HCT116 (cell line): ENCODE results near the gene KRT73.

Source experiments
- CBX3 ChIP-seq: IDR thresholded peaks from 2 replicates; pipeline ENCODE4 v1.6.1; 2012; ENCODE audit warnings: low read depth
- CEBPB ChIP-seq: IDR thresholded peaks from 2 replicates; pipeline ENCODE4 v1.6.1; 2012; ENCODE audit warnings: low read depth
- EZH2 ChIP-seq: fragments of 200-600 bp; sonication (generic); IDR thresholded peaks from 2 replicates; pipeline ENCODE4 v1.6.1; 2017; ENCODE audit warnings: antibody characterized with exemption, mixed run types
- EZH2phosphoT487 ChIP-seq: fragments of 200-600 bp; IDR thresholded peaks from 2 replicates; pipeline ENCODE4 v1.6.1; 2018; ENCODE audit warnings: antibody characterized with exemption, borderline replicate concordance
- MAX ChIP-seq: IDR thresholded peaks from 2 replicates; pipeline ENCODE4 v1.6.1; 2012
- POLR2A ChIP-seq: IDR thresholded peaks from 2 replicates; pipeline ENCODE4 v1.7.0; 2011; ENCODE audit warnings: borderline replicate concordance; ENCODE audit not compliant: insufficient read depth, insufficient read length; ENCODE audit errors: extremely low read depth
- POLR2AphosphoS5 ChIP-seq: IDR thresholded peaks from 2 replicates; pipeline ENCODE4 v1.6.1; 2011; ENCODE audit warnings: mild to moderate bottlenecking, low read depth, low read length, moderate library complexity
- SIN3A ChIP-seq: IDR thresholded peaks from 2 replicates; pipeline ENCODE4 v1.6.1; 2012; ENCODE audit warnings: low read depth
- SP1 ChIP-seq: IDR thresholded peaks from 2 replicates; pipeline ENCODE4 v1.6.1; 2012; ENCODE audit warnings: low read depth
- SRF ChIP-seq: IDR thresholded peaks from 2 replicates; pipeline ENCODE4 v1.6.1; 2012; ENCODE audit warnings: low read depth
- ZBTB33 ChIP-seq: IDR thresholded peaks from 2 replicates; pipeline ENCODE4 v1.6.1; 2011; ENCODE audit warnings: mild to moderate bottlenecking, low read length, moderate library complexity; ENCODE audit not compliant: insufficient replicate concordance; ENCODE audit errors: extremely low read depth
- TF ChIP-seq, protein P1 (sequence below), 3 experiments: fragments of 200-600 bp in 1 of 3; sonication (generic) in 1 of 3; IDR thresholded peaks in 2 of 3; conservative IDR thresholded peaks in 1 of 3; 2 replicates each; pipeline ENCODE4 v1.5.1; 2012 to 2017; ENCODE audit warnings: low read depth in 2 of 3, low read length in 2 of 3, antibody characterized with exemption in 1 of 3, borderline replicate concordance in 1 of 3, control low read depth in 1 of 3, mild to moderate bottlenecking in 1 of 3, mixed read lengths in 1 of 3, mixed run types in 1 of 3, moderate library complexity in 1 of 3; ENCODE audit not compliant: insufficient read depth in 1 of 3
- TF ChIP-seq, protein P2 (sequence below): IDR thresholded peaks from 2 replicates; pipeline ENCODE4 v1.6.1; 2012
- TF ChIP-seq, protein P3 (sequence below): IDR thresholded peaks from 2 replicates; pipeline ENCODE4 v1.6.1; 2012; ENCODE audit warnings: low read depth

- TF ChIP-seq SRF = no peak
- TF ChIP-seq POLR2AphosphoS5 = no peak
- TF ChIP-seq ZBTB33 = no peak
- TF ChIP-seq, protein P1, sequence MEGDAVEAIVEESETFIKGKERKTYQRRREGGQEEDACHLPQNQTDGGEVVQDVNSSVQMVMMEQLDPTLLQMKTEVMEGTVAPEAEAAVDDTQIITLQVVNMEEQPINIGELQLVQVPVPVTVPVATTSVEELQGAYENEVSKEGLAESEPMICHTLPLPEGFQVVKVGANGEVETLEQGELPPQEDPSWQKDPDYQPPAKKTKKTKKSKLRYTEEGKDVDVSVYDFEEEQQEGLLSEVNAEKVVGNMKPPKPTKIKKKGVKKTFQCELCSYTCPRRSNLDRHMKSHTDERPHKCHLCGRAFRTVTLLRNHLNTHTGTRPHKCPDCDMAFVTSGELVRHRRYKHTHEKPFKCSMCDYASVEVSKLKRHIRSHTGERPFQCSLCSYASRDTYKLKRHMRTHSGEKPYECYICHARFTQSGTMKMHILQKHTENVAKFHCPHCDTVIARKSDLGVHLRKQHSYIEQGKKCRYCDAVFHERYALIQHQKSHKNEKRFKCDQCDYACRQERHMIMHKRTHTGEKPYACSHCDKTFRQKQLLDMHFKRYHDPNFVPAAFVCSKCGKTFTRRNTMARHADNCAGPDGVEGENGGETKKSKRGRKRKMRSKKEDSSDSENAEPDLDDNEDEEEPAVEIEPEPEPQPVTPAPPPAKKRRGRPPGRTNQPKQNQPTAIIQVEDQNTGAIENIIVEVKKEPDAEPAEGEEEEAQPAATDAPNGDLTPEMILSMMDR (IDR thresholded peaks at IDR 0.05 in 2 of 3, conservative IDR thresholded peaks at IDR 0.05 in 1 of 3; ENCODE audit: borderline replicate concordance in 1 of 3, insufficient read depth in 1 of 3, low read depth in 2 of 3, low read length in 2 of 3) = no peak
- TF ChIP-seq POLR2A = no peak
- no peak for TF ChIP-seq CBX3
- TF ChIP-seq, protein P2, sequence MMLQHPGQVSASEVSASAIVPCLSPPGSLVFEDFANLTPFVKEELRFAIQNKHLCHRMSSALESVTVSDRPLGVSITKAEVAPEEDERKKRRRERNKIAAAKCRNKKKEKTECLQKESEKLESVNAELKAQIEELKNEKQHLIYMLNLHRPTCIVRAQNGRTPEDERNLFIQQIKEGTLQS = no peak
- TF ChIP-seq SP1 = no peak
- no peak for TF ChIP-seq MAX
- TF ChIP-seq, protein P3, sequence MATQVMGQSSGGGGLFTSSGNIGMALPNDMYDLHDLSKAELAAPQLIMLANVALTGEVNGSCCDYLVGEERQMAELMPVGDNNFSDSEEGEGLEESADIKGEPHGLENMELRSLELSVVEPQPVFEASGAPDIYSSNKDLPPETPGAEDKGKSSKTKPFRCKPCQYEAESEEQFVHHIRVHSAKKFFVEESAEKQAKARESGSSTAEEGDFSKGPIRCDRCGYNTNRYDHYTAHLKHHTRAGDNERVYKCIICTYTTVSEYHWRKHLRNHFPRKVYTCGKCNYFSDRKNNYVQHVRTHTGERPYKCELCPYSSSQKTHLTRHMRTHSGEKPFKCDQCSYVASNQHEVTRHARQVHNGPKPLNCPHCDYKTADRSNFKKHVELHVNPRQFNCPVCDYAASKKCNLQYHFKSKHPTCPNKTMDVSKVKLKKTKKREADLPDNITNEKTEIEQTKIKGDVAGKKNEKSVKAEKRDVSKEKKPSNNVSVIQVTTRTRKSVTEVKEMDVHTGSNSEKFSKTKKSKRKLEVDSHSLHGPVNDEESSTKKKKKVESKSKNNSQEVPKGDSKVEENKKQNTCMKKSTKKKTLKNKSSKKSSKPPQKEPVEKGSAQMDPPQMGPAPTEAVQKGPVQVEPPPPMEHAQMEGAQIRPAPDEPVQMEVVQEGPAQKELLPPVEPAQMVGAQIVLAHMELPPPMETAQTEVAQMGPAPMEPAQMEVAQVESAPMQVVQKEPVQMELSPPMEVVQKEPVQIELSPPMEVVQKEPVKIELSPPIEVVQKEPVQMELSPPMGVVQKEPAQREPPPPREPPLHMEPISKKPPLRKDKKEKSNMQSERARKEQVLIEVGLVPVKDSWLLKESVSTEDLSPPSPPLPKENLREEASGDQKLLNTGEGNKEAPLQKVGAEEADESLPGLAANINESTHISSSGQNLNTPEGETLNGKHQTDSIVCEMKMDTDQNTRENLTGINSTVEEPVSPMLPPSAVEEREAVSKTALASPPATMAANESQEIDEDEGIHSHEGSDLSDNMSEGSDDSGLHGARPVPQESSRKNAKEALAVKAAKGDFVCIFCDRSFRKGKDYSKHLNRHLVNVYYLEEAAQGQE = no peak
- TF ChIP-seq EZH2 = no peak
- TF ChIP-seq CEBPB = no peak
- no peak for TF ChIP-seq EZH2phosphoT487
- no peak for TF ChIP-seq SIN3A
Observed at GRCh38 chr12:52613384-52614030, 4.9 kb downstream of the KRT73 start.
